Nephron progenitor cell (in vitro differentiated cells): ENCODE results near the gene TCF7L1.

ENCODE experiments used
- DNase-seq: peaks from one replicate; pipeline ENCODE4 v3.0.0; 2021
- H3K27ac Mint-ChIP-seq: 2 replicates; pipeline ENCODE4 v1.8.0; 2021; ENCODE audit warnings: mild to moderate bottlenecking, moderate library complexity, mixed read lengths
- H3K27me3 Mint-ChIP-seq: 2 replicates; pipeline ENCODE4 v1.8.0; 2021; ENCODE audit warnings: mild to moderate bottlenecking, low read depth, mixed read lengths; ENCODE audit not compliant: poor library complexity
- H3K36me3 Mint-ChIP-seq: 2 replicates; pipeline ENCODE4 v1.8.0; 2021; ENCODE audit warnings: low read depth, mixed read lengths
- H3K4me1 Mint-ChIP-seq: 2 replicates; pipeline ENCODE4 v1.8.0; 2021; ENCODE audit warnings: mixed read lengths
- H3K4me3 Mint-ChIP-seq: 2 replicates; pipeline ENCODE4 v1.8.0; 2021; ENCODE audit warnings: mild to moderate bottlenecking, moderate library complexity, mixed read lengths
- H3K9me3 Mint-ChIP-seq: 2 replicates; pipeline ENCODE4 v1.8.0; 2021; ENCODE audit warnings: mild to moderate bottlenecking, moderate library complexity, mixed read lengths
- TF ChIP-seq, protein P1 (sequence below): fragments of 200-600 bp; sonication (generic); IDR thresholded peaks from 2 replicates; pipeline ENCODE4 v1.5.0; 2021; ENCODE audit warnings: antibody characterized with exemption

Gene TCF7L1

DNA sequence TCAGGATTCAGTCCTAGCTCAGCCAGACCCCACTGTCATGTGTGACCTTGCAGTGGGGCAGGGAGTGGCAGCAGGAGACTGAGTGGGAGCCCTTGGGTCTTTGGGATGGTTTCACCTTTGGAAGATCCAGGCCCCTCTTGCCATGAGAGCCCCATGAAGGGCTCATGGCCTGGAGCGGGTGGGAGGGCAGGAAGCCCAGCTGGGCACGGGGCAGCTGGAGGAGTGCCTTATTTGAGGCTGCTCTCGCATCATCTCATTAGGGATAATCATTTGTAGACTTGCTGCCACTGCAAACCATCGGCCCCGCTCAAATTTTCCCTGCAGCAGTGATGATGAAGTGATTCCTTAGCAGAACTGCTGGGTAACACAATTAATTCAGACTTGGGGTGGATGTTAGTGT is 120.7 kb downstream of the TCF7L1 start:
- Mint-ChIP-seq H3K27ac (peak overlapping the region; percentile 98), H3K27me3 (peaks cover under 1% of the 10 kb centered on the region), H3K9me3 (no peaks in the 10 kb centered on the region), H3K4me1 (peaks cover 93% of the 10 kb centered on the region), H3K4me3 (peak overlapping the region; percentile 20), H3K36me3 (no peaks in the 10 kb centered on the region)
- DNase-seq, result no peak
- TF ChIP-seq, protein P1, sequence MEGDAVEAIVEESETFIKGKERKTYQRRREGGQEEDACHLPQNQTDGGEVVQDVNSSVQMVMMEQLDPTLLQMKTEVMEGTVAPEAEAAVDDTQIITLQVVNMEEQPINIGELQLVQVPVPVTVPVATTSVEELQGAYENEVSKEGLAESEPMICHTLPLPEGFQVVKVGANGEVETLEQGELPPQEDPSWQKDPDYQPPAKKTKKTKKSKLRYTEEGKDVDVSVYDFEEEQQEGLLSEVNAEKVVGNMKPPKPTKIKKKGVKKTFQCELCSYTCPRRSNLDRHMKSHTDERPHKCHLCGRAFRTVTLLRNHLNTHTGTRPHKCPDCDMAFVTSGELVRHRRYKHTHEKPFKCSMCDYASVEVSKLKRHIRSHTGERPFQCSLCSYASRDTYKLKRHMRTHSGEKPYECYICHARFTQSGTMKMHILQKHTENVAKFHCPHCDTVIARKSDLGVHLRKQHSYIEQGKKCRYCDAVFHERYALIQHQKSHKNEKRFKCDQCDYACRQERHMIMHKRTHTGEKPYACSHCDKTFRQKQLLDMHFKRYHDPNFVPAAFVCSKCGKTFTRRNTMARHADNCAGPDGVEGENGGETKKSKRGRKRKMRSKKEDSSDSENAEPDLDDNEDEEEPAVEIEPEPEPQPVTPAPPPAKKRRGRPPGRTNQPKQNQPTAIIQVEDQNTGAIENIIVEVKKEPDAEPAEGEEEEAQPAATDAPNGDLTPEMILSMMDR, result no peak

DNA sequence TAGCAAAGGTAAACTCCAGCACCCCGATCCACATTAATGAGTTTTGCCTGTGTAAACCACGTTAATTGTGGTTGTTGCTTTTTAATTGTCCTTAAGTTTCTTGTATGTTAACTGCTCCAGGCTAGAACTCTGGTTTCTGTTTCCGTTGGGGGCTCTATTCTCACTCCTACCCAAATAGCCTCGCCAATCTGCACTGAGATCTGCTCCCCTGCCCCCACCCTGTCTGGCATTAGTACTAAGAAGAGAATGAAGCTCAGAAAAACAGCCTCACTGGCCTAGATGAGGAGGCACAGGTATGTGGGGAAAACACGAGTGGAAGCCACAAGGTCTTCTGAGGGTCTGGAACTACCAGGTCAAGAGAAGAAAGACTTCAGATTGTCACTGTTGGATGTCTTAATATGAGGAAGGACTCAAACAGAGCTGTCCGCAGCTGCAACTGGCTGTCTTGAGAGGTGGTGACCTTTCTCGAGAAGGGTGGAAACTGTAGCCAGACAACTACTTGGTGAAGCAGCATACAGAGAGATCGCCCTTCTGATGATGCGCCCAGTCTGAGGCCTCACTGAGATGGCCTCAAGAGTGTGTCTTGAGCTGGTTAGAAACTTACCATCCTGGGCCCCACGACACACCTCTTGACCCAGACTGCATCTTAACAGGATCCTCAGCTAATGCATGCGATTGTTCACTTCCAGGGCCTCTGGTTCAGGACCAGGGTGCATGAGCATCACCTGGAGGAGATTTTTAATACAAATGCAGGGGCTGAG is 121.5 kb downstream of the TCF7L1 start:
- Mint-ChIP-seq H3K36me3 (no peaks in the 10 kb centered on the region), H3K4me1 (peaks cover 93% of the 10 kb centered on the region), H3K4me3 (peak overlapping the region; percentile 56), H3K27me3 (no peaks in the 10 kb centered on the region), H3K9me3 (no peaks in the 10 kb centered on the region), H3K27ac (peak overlapping the region; percentile 99)
- no peak for DNase-seq
- TF ChIP-seq, protein P1, result no peak

DNA sequence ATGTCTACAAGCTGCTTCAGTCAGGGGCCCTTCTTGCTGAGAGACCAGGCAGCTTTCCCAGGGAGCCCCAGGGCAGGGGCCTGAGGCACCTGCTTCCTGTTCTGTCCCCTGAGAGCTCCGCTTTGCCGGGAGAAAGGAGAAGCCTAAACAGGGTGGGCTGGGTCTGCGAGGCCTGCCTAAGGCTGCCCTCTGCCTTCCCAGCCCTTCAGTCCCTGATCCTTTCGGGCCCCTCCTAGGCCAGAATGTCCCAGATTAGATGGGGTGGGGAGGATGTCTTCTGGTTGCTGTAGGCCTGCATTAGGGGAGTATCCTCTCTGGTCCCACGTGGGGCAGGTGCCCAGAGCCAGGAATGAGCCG is 122.2 kb downstream of the TCF7L1 start:
- TF ChIP-seq, protein P1, result no peak
- Mint-ChIP-seq H3K36me3 (no peaks in the 10 kb centered on the region), H3K4me3 (peak overlapping the region; percentile 73), H3K4me1 (peaks cover 96% of the 10 kb centered on the region), H3K27ac (peak overlapping the region; percentile 99), H3K9me3 (no peaks in the 10 kb centered on the region), H3K27me3 (no peaks in the 10 kb centered on the region)
- no peak for DNase-seq

DNA sequence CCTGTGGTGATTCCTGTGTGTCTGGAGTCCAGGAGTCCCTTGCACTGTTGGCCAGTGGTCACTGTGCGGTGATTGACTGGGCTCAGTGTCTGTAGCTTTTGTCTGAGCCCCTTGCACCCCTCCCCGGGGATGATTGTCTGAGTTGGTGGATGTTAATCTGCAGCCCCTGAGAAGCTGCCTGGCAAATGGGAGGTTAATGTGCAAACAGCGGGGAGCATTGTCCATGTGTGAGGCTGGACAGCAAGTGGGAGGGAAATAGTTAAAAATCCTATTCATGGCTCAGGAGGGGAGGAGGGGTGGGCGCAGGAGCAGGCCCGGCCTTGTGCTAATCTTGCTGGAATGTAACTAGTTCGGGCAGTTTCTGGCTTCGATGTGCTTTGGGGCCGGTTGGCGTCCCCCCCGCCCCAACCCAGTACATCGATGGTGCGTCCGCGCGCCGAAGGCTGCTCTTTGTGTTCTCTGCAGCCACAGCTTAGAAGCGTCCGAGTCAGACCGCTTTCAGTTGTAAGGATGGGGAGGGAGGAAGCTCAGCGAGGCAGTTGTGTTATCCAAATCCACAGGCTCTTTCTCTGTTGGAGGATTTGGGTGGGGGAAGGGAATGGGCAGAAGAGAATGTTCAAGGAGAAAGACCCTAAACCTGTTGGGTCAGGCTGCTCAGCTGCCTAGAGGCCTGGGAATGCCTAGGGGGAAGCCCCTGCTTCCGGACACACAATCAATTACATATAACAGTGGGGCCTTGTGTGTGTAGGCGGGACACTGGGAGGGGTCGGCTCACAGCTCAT is 122.8 kb downstream of the TCF7L1 start:
- Mint-ChIP-seq H3K9me3 (no peaks in the 10 kb centered on the region), H3K4me3 (peak overlapping the region; percentile 73), H3K27ac (peak overlapping the region; percentile 99), H3K36me3 (peaks cover 4% of the 10 kb centered on the region), H3K27me3 (no peaks in the 10 kb centered on the region), H3K4me1 (peaks cover 98% of the 10 kb centered on the region)
- TF ChIP-seq, protein P1, result no peak
- DNase-seq, result peak; percentile 56

DNA sequence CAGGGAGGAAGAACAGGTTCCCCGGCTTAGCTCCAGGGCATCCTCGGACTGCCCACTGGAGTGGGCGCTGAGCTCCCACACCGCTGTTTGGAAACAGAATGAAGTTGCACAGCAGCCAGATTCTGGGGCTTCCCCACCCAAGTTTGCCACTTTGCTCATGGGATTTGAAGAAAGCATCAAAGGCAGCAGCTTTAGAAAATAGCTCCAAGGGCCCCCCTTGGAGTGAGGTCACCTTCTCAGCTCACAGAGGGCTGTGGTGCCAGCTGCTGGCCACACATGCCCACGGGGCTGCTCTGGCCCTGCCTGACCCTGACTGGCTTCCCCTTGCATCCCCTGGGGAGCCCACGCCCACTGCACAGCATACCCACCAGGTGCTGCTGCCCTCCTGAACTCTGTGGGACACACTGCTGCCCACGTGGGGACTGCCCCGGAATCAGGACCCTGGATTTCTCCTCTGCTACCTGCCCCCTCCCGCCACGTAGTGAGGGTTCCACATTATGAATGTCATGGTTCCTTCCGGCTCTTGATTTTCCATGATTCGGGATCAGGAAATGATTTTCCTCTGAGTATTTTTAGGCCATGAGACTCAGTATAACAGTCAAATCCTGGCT is 124.3 kb downstream of the TCF7L1 start:
- Mint-ChIP-seq H3K9me3 (no peaks in the 10 kb centered on the region), H3K27me3 (peaks cover 4% of the 10 kb centered on the region), H3K36me3 (peaks cover 18% of the 10 kb centered on the region), H3K27ac (peak overlapping the region; percentile 52), H3K4me3 (peak overlapping the region; percentile 20), H3K4me1 (peaks cover 87% of the 10 kb centered on the region)
- TF ChIP-seq, protein P1, result no peak
- no peak for DNase-seq
